Endothelial cell of umbilical vein (primary cell): ENCODE data around the gene CCDC177. TPM values are rescaled to one million over a fixed set of nuclear protein-coding genes. Genes with fewer than 3 reads are reported as not detected.

Experiments used
- BruUV-seq: library from RNA; stranded (reverse); fragments of 400-500 nt; replicated peaks from 2 replicates; lab custom pipeline; 2021; lab: Mats Ljungman, UMichigan
- CTCF ChIA-PET: fragments of 300-600, 350-600 bp; sonication (Branson Sonifier 250); formaldehyde crosslinking; loops from one replicate; lab custom pipeline; 2021; ENCODE audit warnings: antibody characterized with exemption, inconsistent platforms; lab: Charles Lee
- POLR2A ChIA-PET: fragments of 300-600, 350-600 bp; sonication (Branson Sonifier 250); formaldehyde crosslinking; loops from one replicate; lab custom pipeline; 2021; ENCODE audit warnings: antibody characterized with exemption, inconsistent platforms; lab: Charles Lee
- DNase-seq: peaks from one replicate; pipeline ENCODE4 v3.0.0-alpha.2; 2011; ENCODE audit warnings: low read depth, low spot score
- FAIRE-seq: peaks from 2 replicates; lab custom pipeline; 2011; peaks lifted over from hg19 to GRCh38; lab: Jason Lieb, UNC
- H2AFZ ChIP-seq: 2 replicates; pipeline ENCODE4 v1.6.0; 2012; ENCODE audit warnings: low read depth, low read length, control low read depth, inconsistent platforms
- H3K27ac ChIP-seq: 2 replicates; pipeline ENCODE4 v1.5.1; 2011; ENCODE audit warnings: low read depth, mild to moderate bottlenecking, control low read depth, low read length, moderate library complexity; ENCODE audit not compliant: insufficient read depth
- H3K27me3 ChIP-seq, 2 experiments: 2 replicates each; pipeline versions ENCODE4 v1.6.0 to v1.6.1; 2011; ENCODE audit warnings: low read length in 2 of 2, mixed read lengths in 1 of 2; ENCODE audit not compliant: control insufficient read depth in 2 of 2, insufficient read depth in 2 of 2
- H3K36me3 ChIP-seq, 2 experiments: 2 replicates in 1 of 2; 3 replicates in 1 of 2; pipeline ENCODE4 v1.5.1; 2011; ENCODE audit warnings: low read length in 2 of 2, mild to moderate bottlenecking in 1 of 2, moderate library complexity in 1 of 2; ENCODE audit not compliant: control insufficient read depth in 2 of 2, insufficient read depth in 2 of 2; ENCODE audit errors: extremely low read depth in 1 of 2
- H3K4me1 ChIP-seq: 3 replicates; pipeline ENCODE4 v1.5.1; 2011; ENCODE audit warnings: mild to moderate bottlenecking, low read length; ENCODE audit not compliant: control insufficient read depth, insufficient read depth; ENCODE audit errors: extremely low read depth
- H3K4me2 ChIP-seq: 2 replicates; pipeline ENCODE4 v1.6.1; 2011; ENCODE audit warnings: low read length, control low read depth, mixed read lengths; ENCODE audit not compliant: insufficient read depth
- H3K4me3 ChIP-seq, 3 experiments: fragments of 200-600 bp in 1 of 3; sonication (generic), shearing (Covaris generic) in 1 of 3; replicated peaks in 1 of 3; 2 replicates each; pipeline ENCODE4 v1.5.1; 2011 to 2016; ENCODE audit warnings: control low read depth in 3 of 3, low read length in 3 of 3, mild to moderate bottlenecking in 2 of 3, inconsistent platforms in 1 of 3, low read depth in 1 of 3, moderate library complexity in 1 of 3; ENCODE audit not compliant: insufficient read depth in 1 of 3
- H3K79me2 ChIP-seq: 2 replicates; pipeline ENCODE4 v1.6.0; 2012; ENCODE audit warnings: low read length, inconsistent platforms; ENCODE audit not compliant: control insufficient read depth, insufficient read depth
- H3K9ac ChIP-seq: replicated peaks from 2 replicates; pipeline ENCODE3; 2011; ENCODE audit warnings: low read length, control low read depth; ENCODE audit not compliant: insufficient read depth; ENCODE audit errors: extremely low read depth
- H3K9me1 ChIP-seq: replicated peaks from 3 replicates; pipeline ENCODE4 v1.6.0; 2011; ENCODE audit warnings: mild to moderate bottlenecking, low read length; ENCODE audit not compliant: control insufficient read depth, insufficient read depth; ENCODE audit errors: extremely low read depth
- H3K9me3 ChIP-seq: replicated peaks from 2 replicates; pipeline ENCODE4 v1.5.1; 2012; ENCODE audit warnings: low read length, inconsistent platforms; ENCODE audit not compliant: control insufficient read depth, insufficient read depth
- H4K20me1 ChIP-seq: replicated peaks from 2 replicates; pipeline ENCODE3; 2011; ENCODE audit warnings: mild to moderate bottlenecking, low read length; ENCODE audit not compliant: control insufficient read depth, insufficient read depth; ENCODE audit errors: extremely low read depth
- CTCF ChIP-seq, 2 donors: IDR thresholded peaks; 1 replicate in 1 of 2; 2 replicates in 1 of 2; pipeline ENCODE4 v1.5.1; 2011; ENCODE audit warnings: low read length in 2 of 2, mild to moderate bottlenecking in 2 of 2, moderate library complexity in 2 of 2, control low read depth in 1 of 2, inconsistent platforms in 1 of 2, low read depth in 1 of 2; ENCODE audit not compliant: insufficient read depth in 1 of 2; ENCODE audit errors: extremely low read depth in 1 of 2
- EZH2 ChIP-seq: IDR thresholded peaks from 2 replicates; pipeline ENCODE4 v1.6.1; 2012; ENCODE audit warnings: borderline replicate concordance, low read depth, mild to moderate bottlenecking, moderate library complexity, low read length, inconsistent platforms; ENCODE audit not compliant: severe bottlenecking
- FOS ChIP-seq: IDR thresholded peaks from 2 replicates; pipeline ENCODE4 v1.6.1; 2011; ENCODE audit warnings: mild to moderate bottlenecking, low read length, moderate library complexity, borderline replicate concordance; ENCODE audit not compliant: insufficient read depth
- GATA2 ChIP-seq: IDR thresholded peaks from 2 replicates; pipeline ENCODE4 v1.7.0; 2011; ENCODE audit warnings: low read depth, mild to moderate bottlenecking, moderate library complexity, mixed read lengths, low read length; ENCODE audit not compliant: insufficient read length, insufficient read depth
- JUN ChIP-seq: IDR thresholded peaks from 2 replicates; pipeline ENCODE4 v1.6.1; 2011; ENCODE audit warnings: borderline replicate concordance, low read depth; ENCODE audit not compliant: insufficient read length, insufficient read depth
- MAX ChIP-seq: IDR thresholded peaks from 2 replicates; pipeline ENCODE4 v1.6.1; 2011; ENCODE audit not compliant: insufficient read depth, insufficient read length
- MYC ChIP-seq: IDR thresholded peaks from one replicate; pipeline ENCODE4 v1.6.1; 2011; ENCODE audit warnings: mild to moderate bottlenecking, low read depth, low read length
- POLR2A ChIP-seq: IDR thresholded peaks from 2 replicates; pipeline ENCODE4 v1.6.1; 2012; ENCODE audit warnings: low read depth, mild to moderate bottlenecking, control low read depth, low read length
- POLR2AphosphoS5 ChIP-seq: IDR thresholded peaks from 2 replicates; pipeline ENCODE4 v1.6.1; 2012; ENCODE audit warnings: low read depth, mild to moderate bottlenecking, control low read depth, low read length, moderate library complexity; ENCODE audit not compliant: insufficient read depth
- dilution Hi-C: fragments of 300-500 bp; cut with MboI; formaldehyde crosslinking; loops from one replicate; pipeline ENCODE4 v1.15.0; 2019; ENCODE audit warnings: low sequenced_read_pairs; ENCODE audit not compliant: extremely low pct_ligation_motif_present
- intact Hi-C: fragments of 100-400 bp; cut with micrococcal nuclease; formaldehyde crosslinking; loops from one replicate; pipeline ENCODE4 v1.10.0; 2022
- polyA plus RNA-seq, 4 experiments: library from polyadenylated mRNA; depleted of rRNA in 3 of 4; stranded (reverse) in 3 of 4; unstranded in 1 of 4; fragments of >200 nt; gene quantifications; 2 replicates each; pipeline versions ENCODE4 v1.2.1 to v1.2.3, GENCODE V29; 2011 to 2012; ENCODE audit warnings: missing spikeins in 1 of 4
- total RNA-seq: library from RNA; stranded (reverse); gene quantifications from 2 replicates; pipeline ENCODE4 v1.2.3, GENCODE V29; 2021

The CCDC177 gene
- total and polyA plus RNA-seq, 2 donors (not counting 3 experiments of a cell fraction or from before 2014, with no cell fraction given), result not detected

GRCh38 chr14:69593018-69593677 lies 18.5 kb upstream of the CCDC177 start:
- no peaks in the 10 kb centered on the region for H4K20me1 ChIP-seq
- no peak overlapping the region for H3K27ac ChIP-seq
- no peaks in the 10 kb centered on the region for H3K36me3 ChIP-seq
- peaks cover 0 to 4% of the 10 kb centered on the region in 2 experiments for H3K27me3 ChIP-seq
- H2AFZ ChIP-seq, result no peak overlapping the region
- FAIRE-seq (no peak), DNase-seq (no peak)
- no peaks in the 10 kb centered on the region for H3K9me3 ChIP-seq
- dilution Hi-C loops, result no loop called here
- H3K9me1 ChIP-seq, result no peaks in the 10 kb centered on the region
- no peak overlapping the region for H3K4me3 ChIP-seq
- ChIA-PET CTCF (interaction anchor here (0.9 to 17.0 kb wide), 5 partner anchors 8 to 435 kb away, joined by 3 to 135 read pairs (median 6); no protein-coding TSS in a partner anchor), POLR2A (no interaction called here)
- no peak overlapping the region for H3K4me2 ChIP-seq
- no peak overlapping the region for H3K9ac ChIP-seq
- no peaks in the 10 kb centered on the region for H3K4me1 ChIP-seq
- TF ChIP-seq JUN, result no peak
- no peak for TF ChIP-seq POLR2AphosphoS5
- no peak for TF ChIP-seq MYC
- no peak for TF ChIP-seq GATA2
- no peak for TF ChIP-seq FOS
- no peak for TF ChIP-seq CTCF (IDR thresholded peaks at IDR 0.05; ENCODE audit: extremely low read depth in 1 of 2, insufficient read depth in 1 of 2, low read depth in 1 of 2, low read length in 2 of 2)
- no peak for TF ChIP-seq EZH2
- no peak for TF ChIP-seq POLR2A
- no peak for TF ChIP-seq MAX
- BruUV-seq, result no TSS peak
- intact Hi-C loops, result no loop called here
- no peaks in the 10 kb centered on the region for H3K79me2 ChIP-seq
